Activated T-cell treated with anti-CD3 and anti-CD28 coated beads, Interleukin-2, amount 50 U/mL, for 4 hours (primary cell): ENCODE results near the gene SRD5A1. TPM values are rescaled to one million over a fixed set of nuclear protein-coding genes. Genes with fewer than 3 reads are reported as not detected.

Source experiments
- ATAC-seq, 2 donors: fragments of 200-7000 bp; cut with Tn5 transposase; one replicate each; pipeline ENCODE4 v1.10.0; 2021
- DNase-seq: peaks from one replicate; pipeline ENCODE4 v3.0.0-alpha.2; 2020
- H3K27me3 Mint-ChIP-seq: one replicate; pipeline ENCODE4 v1.8.0; 2021; ENCODE audit warnings: low read depth, mixed read lengths
- H3K36me3 Mint-ChIP-seq: one replicate; pipeline ENCODE4 v1.8.0; 2022; ENCODE audit warnings: mixed read lengths; ENCODE audit not compliant: insufficient read depth
- H3K4me1 Mint-ChIP-seq: one replicate; pipeline ENCODE4 v1.8.0; 2021; ENCODE audit warnings: low read depth, mixed read lengths
- H3K4me3 Mint-ChIP-seq: one replicate; pipeline ENCODE4 v1.8.0; 2021; ENCODE audit warnings: mild to moderate bottlenecking, moderate library complexity, mixed read lengths
- H3K9me3 Mint-ChIP-seq: one replicate; pipeline ENCODE4 v1.8.0; 2021; ENCODE audit warnings: mixed read lengths
- total RNA-seq, 3 donors: library from RNA; stranded (reverse); gene quantifications; one replicate each; pipeline ENCODE4 v1.2.1, GENCODE V29; 2021

The SRD5A1 gene
- total RNA-seq, 3 donors from 2014 or later, result 7.1 to 9.6 (median 8.8) TPM

DNA sequence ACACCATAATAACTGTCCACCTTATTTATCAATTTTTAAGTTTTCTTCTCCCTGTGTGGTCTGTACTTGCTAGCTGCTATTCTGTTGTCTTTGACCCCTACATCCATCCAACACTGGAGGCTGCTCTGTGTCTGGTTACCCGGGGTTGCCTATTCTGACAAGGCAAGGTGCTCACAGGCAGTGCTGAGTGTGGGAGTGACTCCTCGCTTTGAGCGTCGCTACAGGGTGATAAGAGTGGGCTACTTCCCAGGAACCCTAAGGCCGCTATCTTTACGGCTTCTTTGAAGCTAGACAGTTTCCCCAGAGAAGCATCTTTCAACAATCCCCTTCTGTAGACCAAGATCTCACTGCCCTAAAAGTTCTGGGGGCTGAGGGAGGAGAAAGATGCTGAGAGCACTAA lies 35.7 kb upstream of the SRD5A1 start:
- Mint-ChIP-seq H3K4me1 (no peaks in the 10 kb centered on the region), H3K4me3 (no peak overlapping the region), H3K36me3 (peaks cover 66% of the 10 kb centered on the region), H3K27me3 (no peaks in the 10 kb centered on the region), H3K9me3 (no peaks in the 10 kb centered on the region)
- no peak for ATAC-seq
- no peak for DNase-seq

DNA sequence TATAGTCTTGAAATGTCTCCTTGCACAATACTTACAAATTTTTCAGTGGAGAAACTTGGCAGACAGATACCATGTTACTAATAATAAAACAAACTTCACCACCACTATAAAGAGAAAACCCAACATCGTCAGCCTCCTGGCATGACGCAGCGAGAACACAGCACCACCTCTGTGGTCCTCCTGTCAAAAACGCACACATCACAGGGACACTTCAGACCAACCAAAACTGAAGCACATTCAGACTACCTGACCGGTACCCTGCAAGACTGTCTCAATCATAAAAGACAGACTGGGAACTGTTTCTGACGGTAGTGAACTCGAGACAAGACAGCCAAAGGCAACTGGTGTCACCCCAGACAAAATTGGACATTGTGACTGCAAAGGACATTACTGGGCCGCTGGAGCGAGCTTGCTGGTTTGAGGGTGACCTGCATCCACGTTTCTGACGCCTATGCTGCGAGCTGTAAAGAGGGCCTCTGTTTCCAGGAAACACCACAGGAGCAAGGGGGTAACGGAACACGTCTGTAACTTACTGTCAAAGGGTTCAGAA lies 34.8 kb upstream of the SRD5A1 start:
- Mint-ChIP-seq H3K27me3 (no peaks in the 10 kb centered on the region), H3K4me3 (no peak overlapping the region), H3K9me3 (no peaks in the 10 kb centered on the region), H3K36me3 (peaks cover 70% of the 10 kb centered on the region), H3K4me1 (no peaks in the 10 kb centered on the region)
- no peak for ATAC-seq
- no peak for DNase-seq

DNA sequence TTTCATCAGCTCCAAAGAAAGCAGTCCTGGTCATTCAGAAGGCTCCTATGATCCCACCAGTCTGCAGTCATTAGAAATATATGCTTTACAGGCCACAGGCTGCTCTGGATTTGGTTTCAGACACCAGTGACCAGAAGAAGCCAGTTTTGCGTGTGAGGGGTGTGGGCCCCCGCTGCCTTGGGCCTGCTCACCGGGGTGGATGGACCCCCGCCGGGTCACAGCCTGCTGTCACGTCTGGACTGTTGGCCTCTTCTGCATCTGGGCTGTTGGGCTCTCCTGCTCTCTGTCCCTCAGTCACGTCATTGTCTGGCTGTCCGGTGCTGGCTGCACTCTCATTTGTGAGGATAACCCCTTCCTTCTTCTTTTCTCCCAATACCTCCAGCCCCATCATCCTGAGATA lies 33.5 kb upstream of the SRD5A1 start:
- no peaks in the 10 kb centered on the region for H3K9me3 Mint-ChIP-seq
- peaks cover 82% of the 10 kb centered on the region for H3K36me3 Mint-ChIP-seq
- H3K27me3 Mint-ChIP-seq, result no peaks in the 10 kb centered on the region
- DNase-seq (no peak), ATAC-seq (no peak)
- no peaks in the 10 kb centered on the region for H3K4me1 Mint-ChIP-seq
- H3K4me3 Mint-ChIP-seq, result no peak overlapping the region

DNA sequence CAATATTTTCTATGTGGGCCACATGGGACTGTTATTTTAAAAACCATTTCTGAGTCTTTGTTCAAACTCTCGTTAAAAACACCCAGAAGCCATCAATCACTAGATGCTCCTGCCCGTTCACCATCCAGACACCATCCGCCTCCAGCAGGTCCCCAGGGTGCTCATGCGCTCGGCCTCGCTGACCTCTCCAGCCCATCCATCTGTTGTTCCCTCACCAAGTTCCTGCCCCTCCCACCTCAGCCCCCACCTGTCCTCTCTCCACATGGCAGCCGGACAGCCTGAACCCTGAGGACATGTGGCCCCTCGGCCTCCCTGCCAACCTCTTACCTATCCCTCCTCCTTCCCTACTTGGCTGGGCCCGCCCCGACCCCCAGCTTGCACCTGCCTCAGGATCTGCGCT lies 32.0 kb upstream of the SRD5A1 start:
- Mint-ChIP-seq H3K4me3 (no peak overlapping the region), H3K27me3 (no peaks in the 10 kb centered on the region), H3K36me3 (peaks cover 82% of the 10 kb centered on the region), H3K9me3 (no peaks in the 10 kb centered on the region), H3K4me1 (no peaks in the 10 kb centered on the region)
- DNase-seq, result no peak
- no peak for ATAC-seq

DNA sequence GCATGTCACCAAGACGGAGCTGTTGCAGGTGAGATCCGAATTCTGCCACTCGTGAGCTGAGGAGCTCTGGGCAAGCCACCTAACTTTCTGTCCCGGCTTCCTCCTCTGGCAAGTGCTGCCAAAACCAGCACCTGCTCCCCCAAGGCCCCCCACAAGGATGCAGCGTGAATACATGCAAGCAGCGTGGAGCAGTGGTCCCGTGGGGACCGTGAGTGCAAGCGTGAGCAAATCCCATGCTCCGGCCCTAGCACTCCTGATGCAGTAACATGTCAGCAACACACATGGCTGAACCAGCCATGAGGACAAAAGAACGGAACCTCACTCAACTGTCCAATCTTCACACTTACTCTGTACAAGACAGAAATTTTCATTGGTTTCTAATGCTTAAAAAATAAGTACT lies 31.4 kb upstream of the SRD5A1 start:
- Mint-ChIP-seq H3K9me3 (no peaks in the 10 kb centered on the region), H3K4me1 (no peaks in the 10 kb centered on the region), H3K27me3 (no peaks in the 10 kb centered on the region)

DNA sequence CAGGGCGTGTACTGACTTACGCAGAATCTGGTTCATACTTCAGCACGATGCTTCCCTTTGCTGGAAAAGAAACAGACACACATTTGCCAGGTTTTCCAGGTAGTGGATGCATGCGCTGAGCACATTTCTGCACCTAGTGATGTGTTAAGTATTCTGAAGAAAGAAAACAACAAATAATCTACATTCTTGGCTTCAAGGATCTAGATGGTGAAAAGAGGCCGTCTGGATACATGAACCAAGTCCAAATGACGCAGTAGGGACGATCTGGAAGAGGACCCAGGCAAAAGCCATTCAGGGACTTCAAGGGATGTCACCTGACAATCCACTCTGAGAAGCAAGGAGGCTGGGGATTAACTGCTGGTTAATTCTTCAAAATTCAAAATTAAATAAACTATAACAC lies 30.8 kb upstream of the SRD5A1 start:
- Mint-ChIP-seq H3K4me3 (no peak overlapping the region), H3K4me1 (no peaks in the 10 kb centered on the region), H3K9me3 (no peaks in the 10 kb centered on the region), H3K36me3 (peaks cover 77% of the 10 kb centered on the region), H3K27me3 (no peaks in the 10 kb centered on the region)
- DNase-seq (no peak), ATAC-seq (no peak)

More for the DNA sequence above, 31.4 kb upstream of the SRD5A1 start:
- H3K4me3 Mint-ChIP-seq, result no peak overlapping the region
- ATAC-seq (no peak), DNase-seq (no peak)
- H3K36me3 Mint-ChIP-seq, result peaks cover 78% of the 10 kb centered on the region

DNA sequence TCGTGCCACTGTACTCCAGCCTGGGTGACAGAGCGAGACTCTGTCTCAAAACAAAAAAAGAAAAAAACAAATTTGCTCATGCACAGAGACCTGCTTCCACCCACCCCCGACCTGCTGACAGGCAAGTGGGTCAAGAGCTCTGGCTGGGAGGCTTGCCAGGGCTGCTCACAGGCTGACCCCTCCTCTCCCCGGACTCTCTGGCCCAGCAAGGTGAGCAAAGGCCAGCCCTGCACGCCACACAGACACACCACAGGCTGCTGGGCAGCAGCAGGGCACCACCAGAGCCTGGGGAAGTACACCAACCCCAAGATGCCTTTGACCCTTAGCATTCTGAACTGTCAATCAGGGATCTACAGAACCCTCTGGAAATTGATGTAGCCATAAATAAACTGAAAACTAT lies 29.6 kb upstream of the SRD5A1 start:
- Mint-ChIP-seq H3K4me1 (no peaks in the 10 kb centered on the region), H3K36me3 (peaks cover 72% of the 10 kb centered on the region), H3K4me3 (no peak overlapping the region), H3K27me3 (no peaks in the 10 kb centered on the region), H3K9me3 (no peaks in the 10 kb centered on the region)
- DNase-seq (no peak), ATAC-seq (no peak)

DNA sequence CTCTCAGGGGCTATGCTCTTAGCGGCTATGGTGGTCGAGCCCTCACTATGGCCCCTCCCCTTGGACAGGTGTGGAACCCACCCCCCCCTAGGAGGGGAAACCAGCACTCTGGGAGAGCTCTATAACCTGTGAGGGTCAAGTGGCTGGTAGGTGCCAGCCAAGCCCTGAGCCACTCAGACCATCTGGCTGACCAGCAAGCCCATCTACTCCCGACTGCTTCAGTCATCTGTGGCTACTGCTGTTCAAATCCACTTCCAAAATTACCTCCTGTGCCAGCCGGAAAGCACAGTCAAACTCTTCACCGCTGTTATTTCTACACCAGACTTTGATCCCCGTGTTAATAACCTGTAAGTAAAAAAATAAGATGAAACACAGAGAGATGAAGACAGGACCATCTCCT lies 28.9 kb upstream of the SRD5A1 start:
- peaks cover 72% of the 10 kb centered on the region for H3K36me3 Mint-ChIP-seq
- no peaks in the 10 kb centered on the region for H3K4me1 Mint-ChIP-seq
- no peaks in the 10 kb centered on the region for H3K9me3 Mint-ChIP-seq
- no peak overlapping the region for H3K4me3 Mint-ChIP-seq
- DNase-seq, result no peak
- H3K27me3 Mint-ChIP-seq, result no peaks in the 10 kb centered on the region
- no peak for ATAC-seq

DNA sequence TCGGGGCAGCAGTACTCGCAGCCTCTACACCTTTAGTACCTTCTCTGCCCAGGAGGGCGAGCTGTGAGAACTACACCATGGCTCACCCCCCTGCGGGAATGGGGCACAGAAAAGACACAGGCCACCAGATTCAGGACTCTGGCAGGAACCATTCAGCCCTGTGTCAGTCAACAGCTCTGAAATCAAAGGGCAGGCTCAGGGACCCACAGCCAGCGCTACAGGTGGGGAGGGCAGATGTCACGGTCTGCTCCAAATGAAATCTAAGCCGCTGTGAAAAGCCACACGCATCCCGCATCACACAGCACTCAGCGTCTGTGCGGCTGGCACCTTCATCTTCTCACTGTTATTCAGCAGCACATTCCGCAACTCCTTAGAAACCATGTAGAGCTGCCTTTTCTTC lies 28.3 kb upstream of the SRD5A1 start:
- no peaks in the 10 kb centered on the region for H3K4me1 Mint-ChIP-seq
- no peak overlapping the region for H3K4me3 Mint-ChIP-seq
- no peaks in the 10 kb centered on the region for H3K9me3 Mint-ChIP-seq
- H3K36me3 Mint-ChIP-seq, result peaks cover 72% of the 10 kb centered on the region
- DNase-seq, result no peak
- ATAC-seq, result no peak
- H3K27me3 Mint-ChIP-seq, result no peaks in the 10 kb centered on the region

DNA sequence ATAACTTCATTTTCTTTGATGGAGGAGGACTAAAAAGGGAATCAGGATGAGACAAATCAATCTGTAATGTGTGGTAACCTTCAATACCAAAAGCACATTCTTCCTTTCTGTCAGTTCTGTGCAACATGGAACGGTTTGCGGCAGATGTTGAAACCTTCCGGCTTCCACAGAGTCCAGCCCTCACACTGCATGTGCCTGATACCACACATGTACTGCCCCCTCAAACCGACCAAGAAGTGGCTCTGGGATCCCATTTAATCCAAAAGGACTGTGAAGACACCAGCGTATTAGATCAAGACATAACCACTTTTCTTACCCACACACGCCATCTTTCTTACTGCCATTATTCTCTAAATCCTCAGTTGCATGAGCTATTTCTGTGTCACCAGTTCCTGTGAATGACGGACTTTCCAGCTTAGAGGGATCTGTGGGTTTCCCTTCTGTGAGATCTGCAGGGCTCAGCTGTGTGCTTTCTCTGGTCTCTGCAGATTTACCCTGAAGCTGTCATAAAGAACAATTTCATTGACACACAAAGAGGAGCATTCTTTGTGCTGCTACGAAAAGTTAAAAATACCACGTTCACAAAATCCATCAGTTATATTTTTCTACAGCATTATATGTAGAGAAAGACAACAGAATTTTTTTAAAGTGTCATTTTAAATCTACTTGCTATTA lies 26.2 kb upstream of the SRD5A1 start:
- H3K36me3 Mint-ChIP-seq, result peaks cover 66% of the 10 kb centered on the region
- H3K4me3 Mint-ChIP-seq, result no peak overlapping the region
- no peak for ATAC-seq
- no peaks in the 10 kb centered on the region for H3K4me1 Mint-ChIP-seq
- no peak for DNase-seq
- H3K27me3 Mint-ChIP-seq, result no peaks in the 10 kb centered on the region
- H3K9me3 Mint-ChIP-seq, result no peaks in the 10 kb centered on the region

DNA sequence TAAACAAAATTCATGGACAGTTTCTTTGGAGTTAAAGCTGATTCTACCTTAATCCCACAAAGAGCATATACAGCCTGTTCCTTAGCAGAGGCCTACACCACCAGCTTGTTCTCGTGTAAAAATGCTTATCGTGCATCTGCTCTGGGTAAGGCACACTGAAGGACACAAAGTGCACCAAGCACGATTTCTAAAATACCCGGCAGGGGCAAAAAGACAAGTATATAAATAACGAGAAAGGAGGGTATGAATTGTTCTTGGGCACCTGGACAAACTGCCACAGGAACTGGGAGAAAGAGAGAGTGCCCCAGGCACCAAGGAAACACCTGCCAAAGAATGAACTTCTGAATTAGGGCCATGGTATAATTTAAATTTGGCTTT lies 25.7 kb upstream of the SRD5A1 start:
- Mint-ChIP-seq H3K4me3 (no peak overlapping the region), H3K27me3 (no peaks in the 10 kb centered on the region), H3K36me3 (peaks cover 66% of the 10 kb centered on the region), H3K4me1 (no peaks in the 10 kb centered on the region), H3K9me3 (no peaks in the 10 kb centered on the region)
- ATAC-seq (no peak), DNase-seq (no peak)

DNA sequence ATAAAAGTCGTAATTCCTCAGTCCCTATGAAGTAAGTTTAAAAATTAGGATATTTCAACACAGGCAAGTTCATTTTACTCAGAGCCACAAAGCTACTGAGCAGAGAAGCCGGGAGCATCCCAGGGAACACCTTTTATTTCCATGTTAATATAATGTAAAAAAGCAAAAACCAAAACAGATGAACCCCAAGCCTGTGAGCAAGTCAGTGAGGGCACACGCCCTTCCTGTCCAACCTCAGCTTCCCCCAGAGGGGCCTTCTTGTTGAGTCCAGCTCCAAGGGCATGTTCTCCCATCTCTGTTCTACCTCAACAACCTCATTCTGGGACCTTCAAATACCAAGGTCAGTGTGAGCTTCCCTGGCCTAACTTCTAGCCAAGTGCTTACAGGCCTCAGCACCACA lies 25.2 kb upstream of the SRD5A1 start:
- no peak for DNase-seq
- no peak for ATAC-seq
- no peaks in the 10 kb centered on the region for H3K27me3 Mint-ChIP-seq
- H3K4me3 Mint-ChIP-seq, result no peak overlapping the region
- H3K4me1 Mint-ChIP-seq, result no peaks in the 10 kb centered on the region
- no peaks in the 10 kb centered on the region for H3K9me3 Mint-ChIP-seq
- H3K36me3 Mint-ChIP-seq, result peaks cover 66% of the 10 kb centered on the region

DNA sequence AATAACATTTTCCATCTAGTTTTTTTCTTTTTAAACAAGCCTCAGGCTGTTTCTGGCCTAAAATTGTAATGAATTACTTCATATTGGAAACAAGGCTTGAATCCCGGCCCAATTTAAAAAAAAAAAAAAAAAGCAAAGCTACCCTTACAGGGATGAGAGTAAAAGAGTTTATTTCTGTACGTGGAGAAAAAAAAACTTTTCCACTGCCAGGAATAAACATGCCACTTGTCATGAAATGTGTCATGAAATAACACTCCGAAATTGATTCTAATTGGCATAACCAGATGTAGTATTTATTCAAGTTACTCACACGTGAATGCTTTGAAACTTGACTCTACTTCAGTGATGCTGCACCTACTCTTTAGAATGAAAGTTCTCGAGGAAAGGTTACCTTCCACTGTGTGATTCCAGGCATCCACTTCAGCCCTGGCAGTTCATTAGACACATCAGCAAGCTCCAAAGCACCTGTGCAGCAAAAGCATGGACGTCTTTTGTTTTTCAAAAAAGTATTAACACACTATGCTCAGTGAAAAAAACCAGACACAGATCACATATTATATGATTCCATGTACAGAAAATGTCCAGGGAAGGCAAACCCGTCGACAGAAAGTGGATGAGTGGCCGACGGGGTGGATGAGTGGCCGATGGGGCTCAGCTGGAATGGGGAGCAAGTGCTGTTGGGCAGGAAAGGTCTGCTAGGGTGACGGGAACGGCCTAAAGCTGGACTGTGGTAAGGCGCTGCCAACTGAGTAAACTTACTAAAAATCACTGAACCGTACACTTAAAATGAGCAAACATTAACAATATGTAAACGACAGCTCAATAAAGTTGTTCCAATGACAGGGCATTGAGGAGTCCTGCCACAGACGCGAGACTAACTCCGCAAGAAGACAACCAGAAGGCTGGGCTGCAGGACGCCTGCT lies 21.6 kb upstream of the SRD5A1 start:
- ATAC-seq (no peak), DNase-seq (no peak)
- peaks cover 16% of the 10 kb centered on the region for H3K4me1 Mint-ChIP-seq
- H3K36me3 Mint-ChIP-seq, result peaks cover 74% of the 10 kb centered on the region
- no peaks in the 10 kb centered on the region for H3K27me3 Mint-ChIP-seq
- H3K9me3 Mint-ChIP-seq, result no peaks in the 10 kb centered on the region
- no peak overlapping the region for H3K4me3 Mint-ChIP-seq

DNA sequence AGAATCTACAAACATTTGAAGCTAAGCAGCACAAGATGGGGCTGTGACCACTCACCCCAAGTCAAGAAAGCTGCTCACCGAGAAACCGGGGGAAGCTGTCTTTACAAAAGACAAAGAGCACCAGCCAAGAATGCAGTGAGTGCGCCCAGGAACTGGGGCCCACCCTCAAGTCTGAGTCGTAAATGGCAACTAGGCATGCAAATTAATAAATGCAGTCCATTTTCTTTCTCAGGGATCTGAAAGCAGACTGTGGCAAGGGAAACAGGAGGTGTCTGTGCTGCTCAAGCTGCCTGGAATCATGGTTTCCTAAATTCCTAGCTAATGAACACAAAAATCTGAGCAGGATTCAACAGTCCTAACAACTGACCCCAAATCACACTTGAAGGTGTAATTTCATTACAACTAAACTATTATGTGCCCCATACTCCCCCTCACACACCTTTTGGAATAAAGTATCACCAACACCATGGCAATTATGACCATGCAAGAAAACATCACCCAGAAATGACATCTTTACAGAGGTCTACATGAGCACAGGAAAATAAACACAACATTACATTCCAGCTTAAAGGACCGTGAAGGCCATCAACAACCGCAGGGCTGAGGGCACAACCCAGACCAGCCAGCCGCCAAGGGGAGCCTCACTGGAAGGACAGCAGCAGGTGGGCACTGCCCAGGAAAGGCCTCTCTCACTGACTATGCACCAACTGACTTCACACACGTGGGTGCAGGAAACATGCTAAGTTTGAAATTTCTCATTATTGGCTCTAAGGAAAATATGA lies 18.0 kb upstream of the SRD5A1 start:
- Mint-ChIP-seq H3K27me3 (no peaks in the 10 kb centered on the region), H3K36me3 (peaks cover 69% of the 10 kb centered on the region), H3K4me1 (peaks cover 16% of the 10 kb centered on the region), H3K9me3 (no peaks in the 10 kb centered on the region), H3K4me3 (no peak overlapping the region)
- DNase-seq (no peak), ATAC-seq (no peak)
